HG03139 (cell line): ENCODE measurements around the gene ADIRF.
"Not testable (repeated sequence)": the region's sequence is repeated elsewhere in the genome, so short reads cannot be mapped to it uniquely, and the experiment has no call there.

Experiments used
- ATAC-seq: cut with Tn5 transposase; IDR thresholded peaks from one replicate; pipeline ENCODE4 v1.9.1; 2021; ENCODE audit not compliant: unreplicated experiment

ADIRF gene

GRCh38 chr10:86968271-86968993 lies at the start of gene ADIRF:
Gene ADIRF (plus strand): TSS chr10:86968482. CDS start chr10:86968545, 63 bp downstream.
- ATAC-seq, result no peak

- no peak for ATAC-seq
These were observed 45.7 kb upstream of the ADIRF start for GRCh38 chr10:86922553-86922961.

- no peak for ATAC-seq
These were observed 38.6 kb upstream of the ADIRF start for GRCh38 chr10:86929468-86930380.

GRCh38 chr10:86931872-86932271 lies 36.4 kb upstream of the ADIRF start:
- no peak for ATAC-seq

GRCh38 chr10:86932674-86933073 lies 35.6 kb upstream of the ADIRF start:
- no peak for ATAC-seq

DNA sequence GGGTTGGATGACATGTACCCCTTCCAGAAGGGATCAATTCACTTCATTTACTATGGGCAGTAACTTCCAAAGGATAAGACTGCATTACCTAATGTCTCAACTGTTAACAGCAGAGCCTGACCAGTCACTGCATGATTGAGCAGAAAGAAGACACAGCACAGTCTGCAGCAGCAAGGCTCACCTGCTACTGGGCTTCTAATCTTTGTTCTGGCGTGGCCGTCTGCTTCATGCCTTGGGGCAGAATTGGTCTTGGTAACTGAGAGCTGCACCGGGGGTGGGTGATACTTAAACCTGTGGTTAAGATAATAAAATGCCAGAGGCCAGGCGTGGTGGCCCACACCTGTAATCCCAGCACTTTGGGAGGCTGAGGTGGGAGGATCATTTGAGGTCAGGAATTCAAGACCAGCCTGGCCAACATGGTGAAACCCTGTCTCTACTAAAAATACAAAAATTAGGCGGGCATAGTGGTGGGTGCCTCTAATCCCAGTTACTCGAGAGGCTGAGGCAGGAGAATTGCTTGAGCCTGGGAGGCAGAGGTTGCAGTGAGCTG lies 34.0 kb upstream of the ADIRF start:
- not testable (repeated sequence) for ATAC-seq

GRCh38 chr10:86936661-86937501 lies 31.4 kb upstream of the ADIRF start:
- ATAC-seq, result no peak

GRCh38 chr10:86937502-86938154 lies 30.7 kb upstream of the ADIRF start:
- ATAC-seq, result no peak

DNA sequence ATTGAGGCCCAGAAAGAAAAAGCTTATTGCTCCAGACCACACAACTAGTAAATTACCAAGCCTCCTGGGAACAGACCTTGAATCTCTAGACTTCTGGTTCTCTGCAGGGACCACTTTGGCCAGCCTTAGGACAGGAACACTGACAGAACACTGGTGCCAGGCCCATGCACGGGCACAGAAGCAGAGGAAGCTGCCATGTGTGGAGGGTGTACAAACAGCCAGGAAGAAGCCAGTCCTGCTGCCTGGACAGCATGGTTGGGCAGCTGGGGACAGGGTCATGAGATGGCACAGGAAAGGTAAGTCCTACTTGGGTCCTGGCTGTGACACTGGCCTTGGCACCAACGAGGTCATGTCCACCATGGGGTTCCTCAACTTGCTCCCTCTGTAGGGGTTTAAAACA lies 30.0 kb upstream of the ADIRF start:
- ATAC-seq, result no peak

GRCh38 chr10:86940076-86940475 lies 28.2 kb upstream of the ADIRF start:
- not testable (repeated sequence) for ATAC-seq

DNA sequence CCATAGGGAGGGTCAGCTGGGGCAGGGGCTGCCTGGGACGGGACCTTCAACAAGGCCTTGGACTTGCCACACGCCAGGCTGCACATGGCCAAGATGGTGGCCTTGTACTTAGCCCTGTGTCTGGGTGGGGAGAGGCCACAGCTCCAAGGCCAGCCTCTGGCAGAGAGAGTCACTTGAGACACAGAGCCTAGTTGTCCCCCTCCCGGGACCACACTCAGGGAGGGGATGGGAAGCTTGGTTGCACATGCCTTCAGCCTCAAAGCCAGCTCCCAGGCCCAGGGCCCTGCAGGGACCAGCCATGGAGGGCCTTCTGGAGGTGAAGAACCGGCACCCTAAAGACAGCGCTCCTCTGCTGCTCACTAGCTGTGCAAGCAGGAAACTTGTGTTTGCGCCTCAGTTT lies 27.6 kb upstream of the ADIRF start:
- no peak for ATAC-seq

GRCh38 chr10:86941426-86941825 lies 26.9 kb upstream of the ADIRF start:
- no peak for ATAC-seq

DNA sequence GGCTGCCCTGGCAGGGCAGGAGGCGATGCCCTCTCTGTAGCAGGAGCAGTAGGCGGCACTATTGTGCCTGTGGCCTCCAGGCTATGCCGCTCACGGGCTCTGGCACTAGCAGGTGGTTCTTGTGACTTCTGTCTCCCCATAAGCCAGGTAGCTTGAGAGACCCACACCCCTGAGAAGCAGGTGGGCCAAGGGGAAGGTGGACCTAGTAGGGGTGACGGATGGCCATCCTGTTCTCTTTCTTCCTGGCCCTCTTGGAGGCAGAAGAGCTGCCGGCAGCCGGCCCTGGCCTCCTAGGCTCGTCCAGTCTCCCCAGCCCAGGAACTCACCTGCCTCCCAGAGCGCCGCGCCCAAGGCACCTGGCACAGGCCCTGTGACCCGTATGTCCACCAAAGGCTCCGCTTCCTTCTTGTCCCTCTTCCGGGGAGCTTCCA lies 26.3 kb upstream of the ADIRF start:
- no peak for ATAC-seq

- ATAC-seq, result no peak
These were observed 25.6 kb upstream of the ADIRF start for GRCh38 chr10:86942441-86943315.

- no peak for ATAC-seq
These were observed 24.8 kb upstream of the ADIRF start for GRCh38 chr10:86943316-86944030.

- no peak for ATAC-seq
These were observed 24.3 kb upstream of the ADIRF start for GRCh38 chr10:86944031-86944419.

DNA sequence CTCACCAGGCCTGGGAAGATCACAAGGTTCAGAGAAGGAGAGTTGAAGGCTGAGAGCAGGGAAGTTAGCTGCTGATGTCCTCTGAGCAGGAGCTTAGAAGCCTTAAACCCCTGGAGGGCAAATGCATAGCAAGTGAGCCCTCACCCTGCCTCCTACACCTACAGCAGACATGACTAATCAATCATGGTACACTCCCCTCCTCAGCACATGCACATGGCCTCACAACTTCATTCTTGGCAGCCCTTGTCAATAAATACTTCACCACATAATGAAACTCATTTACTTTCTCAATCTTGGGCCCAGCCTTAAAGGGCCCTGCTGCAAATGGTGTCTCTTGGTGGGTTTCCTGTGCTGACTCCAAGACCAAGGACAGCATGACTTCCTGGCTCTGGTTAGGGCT lies 23.8 kb upstream of the ADIRF start:
- ATAC-seq, result no peak

DNA sequence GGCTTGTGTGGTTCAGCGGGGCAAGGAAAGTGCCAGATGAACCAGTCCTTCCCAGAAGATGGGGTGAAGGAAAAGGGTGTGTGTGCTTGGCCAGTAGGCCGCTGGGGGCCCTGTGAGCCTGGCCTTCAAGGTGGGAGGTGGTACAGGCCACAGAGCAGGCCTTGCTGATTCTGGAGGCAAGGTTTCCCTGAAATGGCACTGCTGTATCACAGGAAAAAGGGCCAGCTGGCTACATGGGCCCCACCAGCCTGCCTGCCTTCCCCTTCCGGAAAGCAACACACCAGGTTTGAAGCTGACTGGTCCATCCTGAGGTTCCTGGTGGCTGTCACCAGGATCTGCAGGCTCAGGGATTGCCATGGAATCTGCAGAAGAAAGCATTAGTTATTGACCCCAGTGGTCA lies 23.4 kb upstream of the ADIRF start:
- ATAC-seq, result no peak
